A549 treated with AZD9567 at 1 μM for 4 hours (cell line): ENCODE results near the gene SAA1. TPM values are rescaled to one million over a fixed set of nuclear protein-coding genes. Genes with fewer than 3 reads are reported as not detected.

ENCODE experiments used
- total RNA-seq: library from RNA; stranded (reverse); fragments of 200-300 nt; extraction: Qiagen RNA extraction; gene quantifications from 5 replicates; pipeline ENCODE4 v1.2.3, GENCODE V29; 2022; ENCODE audit not compliant: insufficient read depth

SAA1 gene
- total RNA-seq: 1.5 to 2.9 TPM (median 1.7 TPM) in 4 of 5 replicates, not detected in the other

DNA sequence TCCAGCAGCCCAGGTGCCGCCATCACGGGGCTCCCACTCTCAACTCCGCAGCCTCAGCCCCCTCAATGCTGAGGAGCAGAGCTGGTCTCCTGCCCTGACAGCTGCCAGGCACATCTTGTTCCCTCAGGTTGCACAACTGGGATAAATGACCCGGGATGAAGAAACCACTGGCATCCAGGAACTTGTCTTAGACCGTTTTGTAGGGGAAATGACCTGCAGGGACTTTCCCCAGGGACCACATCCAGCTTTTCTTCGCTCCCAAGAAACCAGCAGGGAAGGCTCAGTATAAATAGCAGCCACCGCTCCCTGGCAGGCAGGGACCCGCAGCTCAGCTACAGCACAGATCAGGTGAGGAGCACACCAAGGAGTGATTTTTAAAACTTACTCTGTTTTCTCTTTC is at the start of gene SAA1:
SAA1 (plus strand) TSS at position 316 of the 400 bp plus-strand sequence. CDS start 624 bp downstream, outside the sequence.

DNA sequence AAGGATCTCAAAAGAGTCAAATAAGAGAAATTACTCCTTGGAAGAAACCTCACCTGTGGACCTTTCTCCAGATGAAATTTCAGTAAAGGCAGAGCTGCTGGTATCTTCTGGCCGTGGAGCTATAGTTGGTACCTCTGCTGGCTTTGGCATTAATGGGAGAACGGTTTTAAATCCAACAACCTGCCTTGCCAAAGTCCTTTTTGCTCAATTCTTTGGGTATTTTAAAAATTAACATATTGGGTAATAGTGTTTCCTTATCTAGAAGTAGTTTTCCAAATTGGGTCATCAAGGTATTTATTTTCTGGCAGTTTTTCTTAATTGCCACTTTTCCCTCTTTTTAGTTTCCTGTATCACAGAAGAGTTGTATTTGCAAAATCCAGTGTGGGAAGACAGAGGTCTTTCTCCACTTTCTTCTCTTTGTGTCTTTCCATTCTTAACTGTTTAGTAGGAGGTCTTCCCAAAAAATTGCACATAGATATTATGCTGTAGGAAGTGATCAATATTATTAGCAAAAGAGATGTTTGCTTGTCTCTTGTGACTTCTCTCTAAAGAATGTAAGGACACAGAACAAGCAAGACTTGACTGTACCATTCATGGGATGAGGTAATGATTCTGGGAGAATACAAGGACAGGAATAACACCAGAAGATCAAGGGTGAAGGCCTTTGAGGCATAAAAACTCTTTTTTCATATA is 29.3 kb upstream of the SAA1 start, which contains the start of gene SAA4:
SAA4 (minus strand) TSS at position 139 of the 693 bp plus-strand sequence. CDS start 876 bp downstream, outside the sequence.

DNA sequence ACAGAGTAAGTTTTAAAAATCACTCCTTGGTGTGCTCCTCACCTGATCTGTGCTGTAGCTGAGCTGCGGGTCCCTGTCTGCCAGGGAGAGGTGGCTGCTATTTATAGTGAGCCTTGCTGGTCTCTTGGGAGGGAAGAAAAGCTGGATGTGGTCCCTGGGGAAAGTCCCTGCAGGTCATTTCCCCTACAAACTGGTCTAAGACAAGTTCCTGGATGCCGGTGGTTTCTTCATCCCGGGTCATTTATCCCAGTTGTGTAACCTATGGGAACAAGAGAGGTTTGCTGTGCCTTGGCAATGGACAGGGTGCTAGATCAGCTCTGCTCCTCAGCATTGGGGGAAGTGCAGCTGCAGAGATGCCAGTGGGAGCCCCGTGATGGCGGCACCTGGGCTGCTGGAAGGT is 17.5 kb upstream of the SAA1 start, which contains the start of gene SAA2:
SAA2 (minus strand) TSS at position 108 of the 400 bp plus-strand sequence. CDS start 657 bp downstream, outside the sequence.

Other genes starting within 250 kb of the SAA1 start
- 0.05 to 0.07 TPM (median 0.05 TPM) in 4 of 5 replicates, not detected in the other for gene TPH1, start 220.0 kb upstream of the SAA1 start, total RNA-seq
- gene SAAL1, start 160.2 kb upstream of the SAA1 start, total RNA-seq: 37.9 to 50.3 TPM (median 38.9 TPM) in 5 replicates
- 0.08 TPM in 1 of 5 replicates, not detected in the others for gene MRGPRX3, start 133.7 kb upstream of the SAA1 start, total RNA-seq
- not detected in 5 replicates for gene MRGPRX4, start 93.4 kb upstream of the SAA1 start, total RNA-seq
- gene SAA4, start 29.5 kb upstream of the SAA1 start, total RNA-seq: not detected in 5 replicates
- gene SAA2, start 17.6 kb upstream of the SAA1 start, total RNA-seq: 0.17 to 0.21 TPM in 2 of 5 replicates, not detected in the others
- gene HPS5, start 55.9 kb downstream of the SAA1 start, total RNA-seq: 13.2 to 19.0 TPM (median 14.6 TPM) in 5 replicates
- 32.1 to 39.4 TPM (median 33.5 TPM) in 5 replicates for gene GTF2H1, start 56.3 kb downstream of the SAA1 start, total RNA-seq
- 2,564 to 4,313 TPM (median 3,078 TPM) in 5 replicates for gene LDHA, start 128.3 kb downstream of the SAA1 start, total RNA-seq
- 0.10 to 0.15 TPM (median 0.15 TPM) in 3 of 5 replicates, not detected in the others for gene LDHC, start 146.1 kb downstream of the SAA1 start, total RNA-seq
- not detected in 5 replicates for gene LDHAL6A, start 189.6 kb downstream of the SAA1 start, total RNA-seq